Peyer's patch (tissue), 4 donors: ENCODE data around the gene DBP. TPM values are rescaled to one million over a fixed set of nuclear protein-coding genes. Genes with fewer than 3 reads are reported as not detected.
"Not testable (repeated sequence)": the region's sequence is repeated elsewhere in the genome, so short reads cannot be mapped to it uniquely, and the experiment has no call there.

Source experiments
- DNase-seq, 3 donors: peaks; one replicate each; pipeline ENCODE4 v3.0.0-alpha.2; 2017 to 2019
- H3K27ac ChIP-seq, 4 donors: fragments of 200-600 bp; sonication (generic); one replicate each; pipeline ENCODE4 v1.5.1; 2016 to 2019
- H3K27me3 ChIP-seq, 2 donors: fragments of 200-600 bp; sonication (generic); one replicate each; pipeline ENCODE4 v1.5.1; 2019
- H3K36me3 ChIP-seq, 3 donors: fragments of 200-600 bp; sonication (generic); one replicate each; pipeline ENCODE4 v1.5.1; 2016 to 2019
- H3K4me1 ChIP-seq, 4 donors: fragments of 200-600 bp; sonication (generic); one replicate each; pipeline ENCODE4 v1.5.1; 2016 to 2019
- H3K4me3 ChIP-seq, 4 donors: fragments of 200-600 bp; sonication (generic); 1 replicate in 3 of 4; 2 replicates in 1 of 4; pipeline ENCODE4 v1.5.1; 2016 to 2019; ENCODE audit warnings: mild to moderate bottlenecking in 1 of 4
- H3K9me3 ChIP-seq, 4 donors: fragments of 200-600 bp; sonication (generic); one replicate each; pipeline ENCODE4 v1.5.1; 2016 to 2019; ENCODE audit warnings: mild to moderate bottlenecking in 1 of 4
- POLR2A ChIP-seq, 2 donors: fragments of 450-650 bp; IDR thresholded peaks; one replicate each; pipeline ENCODE4 v1.5.1; 2017; ENCODE audit warnings: antibody characterized with exemption in 2 of 2, mild to moderate bottlenecking in 2 of 2, moderate library complexity in 2 of 2
- total RNA-seq, 4 donors: library from RNA; depleted of rRNA; stranded (reverse); fragments of >200 nt; gene quantifications; one replicate each; pipeline ENCODE4 v1.1.0, GENCODE V29; 2016
- TF ChIP-seq, protein P1 (sequence below), 6 experiments: fragments of 450-650 bp in 4 of 6; fragments of 200-600 bp in 2 of 6; sonication (generic) in 1 of 6; IDR thresholded peaks; one replicate each; pipeline ENCODE4 v1.5.1; 2017 to 2019; ENCODE audit warnings: antibody characterized with exemption in 6 of 6, mild to moderate bottlenecking in 3 of 6, moderate library complexity in 1 of 6

The DBP gene
- total RNA-seq, 4 donors from 2014 or later = 9.9 to 51.5 (median 35.8) TPM

DNA sequence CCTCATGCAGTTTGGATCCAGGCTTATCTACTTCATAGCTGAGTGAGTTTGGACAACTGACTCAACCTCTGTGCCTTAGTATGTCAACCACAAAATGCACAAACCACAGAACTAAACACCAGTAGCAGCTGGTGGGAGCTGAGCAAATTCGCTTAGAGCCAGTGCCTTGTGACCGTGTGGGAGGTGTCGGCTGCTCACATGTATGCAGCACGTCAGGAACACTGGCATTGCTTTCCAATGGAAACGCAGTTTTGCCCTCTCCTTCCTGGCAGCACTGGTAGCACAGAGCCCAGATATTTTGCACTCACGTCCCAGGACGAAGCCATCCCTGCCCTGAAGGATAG lies 43.9 kb upstream of the DBP start:
- no peak for DNase-seq
- TF ChIP-seq POLR2A (IDR thresholded peaks at IDR 0.05) = no peak
- TF ChIP-seq, protein P1, sequence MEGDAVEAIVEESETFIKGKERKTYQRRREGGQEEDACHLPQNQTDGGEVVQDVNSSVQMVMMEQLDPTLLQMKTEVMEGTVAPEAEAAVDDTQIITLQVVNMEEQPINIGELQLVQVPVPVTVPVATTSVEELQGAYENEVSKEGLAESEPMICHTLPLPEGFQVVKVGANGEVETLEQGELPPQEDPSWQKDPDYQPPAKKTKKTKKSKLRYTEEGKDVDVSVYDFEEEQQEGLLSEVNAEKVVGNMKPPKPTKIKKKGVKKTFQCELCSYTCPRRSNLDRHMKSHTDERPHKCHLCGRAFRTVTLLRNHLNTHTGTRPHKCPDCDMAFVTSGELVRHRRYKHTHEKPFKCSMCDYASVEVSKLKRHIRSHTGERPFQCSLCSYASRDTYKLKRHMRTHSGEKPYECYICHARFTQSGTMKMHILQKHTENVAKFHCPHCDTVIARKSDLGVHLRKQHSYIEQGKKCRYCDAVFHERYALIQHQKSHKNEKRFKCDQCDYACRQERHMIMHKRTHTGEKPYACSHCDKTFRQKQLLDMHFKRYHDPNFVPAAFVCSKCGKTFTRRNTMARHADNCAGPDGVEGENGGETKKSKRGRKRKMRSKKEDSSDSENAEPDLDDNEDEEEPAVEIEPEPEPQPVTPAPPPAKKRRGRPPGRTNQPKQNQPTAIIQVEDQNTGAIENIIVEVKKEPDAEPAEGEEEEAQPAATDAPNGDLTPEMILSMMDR (IDR thresholded peaks at IDR 0.05) = no peak
- Histone ChIP-seq H3K9me3 (no peaks in the 10 kb centered on the region), H3K4me1 (peaks cover 0 to 18% (median 0%) of the 10 kb centered on the region in 4 donors), H3K36me3 (no peaks in the 10 kb centered on the region), H3K27ac (peak overlapping the region in 1 of 4 donors; percentile 42), H3K27me3 (no peaks in the 10 kb centered on the region), H3K4me3 (no peak overlapping the region)

DNA sequence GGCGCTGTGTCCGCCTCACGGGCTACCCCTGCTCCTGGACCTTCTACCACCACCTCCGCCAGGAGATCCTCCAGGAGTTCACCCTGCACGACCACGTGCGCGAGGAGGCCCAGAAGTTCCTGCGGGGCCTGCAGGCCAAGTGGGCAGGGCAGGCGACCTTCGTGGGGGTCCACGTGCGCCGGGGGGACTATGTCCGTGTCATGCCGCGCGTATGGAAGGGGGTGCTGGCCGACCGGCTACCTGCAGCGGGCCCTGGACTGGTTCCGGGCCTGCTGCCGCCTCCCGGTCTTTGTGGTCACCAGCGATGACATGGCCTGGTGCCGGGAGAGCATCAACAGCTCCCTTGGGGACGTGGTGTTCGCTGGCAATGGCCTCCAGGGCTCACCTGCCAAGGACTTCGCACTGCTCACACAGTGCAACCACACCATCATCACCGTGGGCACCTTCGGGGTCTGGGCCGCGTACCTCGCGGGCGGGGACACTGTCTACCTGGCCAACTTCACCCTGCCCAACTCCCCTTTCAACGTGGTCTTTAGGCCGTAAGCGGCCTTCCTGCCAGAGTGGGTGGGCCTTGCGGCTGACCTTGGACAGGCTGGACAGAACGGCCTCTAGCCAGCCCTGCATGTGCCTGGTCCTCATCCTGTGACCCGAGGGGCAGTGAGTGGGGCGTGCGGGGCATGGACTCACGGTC lies 43.4 kb upstream of the DBP start:
- no peak for DNase-seq
- Histone ChIP-seq H3K4me1 (peaks cover 0 to 21% (median 0%) of the 10 kb centered on the region in 4 donors), H3K27me3 (no peaks in the 10 kb centered on the region), H3K36me3 (no peaks in the 10 kb centered on the region), H3K4me3 (no peak overlapping the region), H3K27ac (peak overlapping the region in 1 of 4 donors; percentile 42), H3K9me3 (no peaks in the 10 kb centered on the region)
- no peak for TF ChIP-seq POLR2A (IDR thresholded peaks at IDR 0.05)
- TF ChIP-seq, protein P1 (IDR thresholded peaks at IDR 0.05) = no peak

DNA sequence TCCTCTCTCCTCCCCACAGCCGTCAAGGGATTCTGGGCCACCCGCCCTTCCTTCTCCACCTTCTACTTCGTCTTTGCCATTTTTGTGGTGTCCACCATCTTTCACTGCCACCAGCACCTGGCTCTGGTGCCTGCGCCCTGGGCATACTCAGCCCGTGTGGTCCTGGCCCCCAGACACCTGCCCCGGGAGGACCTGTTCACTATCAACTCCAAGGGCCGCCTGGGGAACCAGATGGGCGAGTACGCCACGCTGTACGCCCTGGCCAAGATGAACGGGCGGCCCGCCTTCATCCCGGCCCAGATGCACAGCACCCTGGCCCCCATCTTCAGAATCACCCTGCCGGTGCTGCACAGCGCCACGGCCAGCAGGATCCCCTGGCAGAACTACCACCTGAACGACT lies 42.8 kb upstream of the DBP start:
- not testable (repeated sequence) for H3K27ac ChIP-seq, H3K9me3 ChIP-seq, DNase-seq, H3K36me3 ChIP-seq, H3K4me3 ChIP-seq, H3K27me3 ChIP-seq
- H3K4me1 ChIP-seq = peaks cover 0 to 23% (median 0%) of the 10 kb centered on the region in 4 donors

- TF ChIP-seq, protein P1 (IDR thresholded peaks at IDR 0.05) = no peak
- TF ChIP-seq POLR2A (IDR thresholded peaks at IDR 0.05) = peak; percentile 19 to 67
- Histone ChIP-seq H3K36me3 (no peaks in the 10 kb centered on the region), H3K4me1 (peaks cover 0 to 13% (median 0%) of the 10 kb centered on the region in 4 donors), H3K27me3 (no peaks in the 10 kb centered on the region), H3K4me3 (no peak overlapping the region), H3K9me3 (no peaks in the 10 kb centered on the region), H3K27ac (peak overlapping the region in 3 of 4 donors; percentile 66 to 95 (median 87))
- DNase-seq = peak in 2 of 3 donors; percentile 77 to 86
Measured at GRCh38 chr19:48678201-48678600, 41.0 kb upstream of the DBP start.

DNA sequence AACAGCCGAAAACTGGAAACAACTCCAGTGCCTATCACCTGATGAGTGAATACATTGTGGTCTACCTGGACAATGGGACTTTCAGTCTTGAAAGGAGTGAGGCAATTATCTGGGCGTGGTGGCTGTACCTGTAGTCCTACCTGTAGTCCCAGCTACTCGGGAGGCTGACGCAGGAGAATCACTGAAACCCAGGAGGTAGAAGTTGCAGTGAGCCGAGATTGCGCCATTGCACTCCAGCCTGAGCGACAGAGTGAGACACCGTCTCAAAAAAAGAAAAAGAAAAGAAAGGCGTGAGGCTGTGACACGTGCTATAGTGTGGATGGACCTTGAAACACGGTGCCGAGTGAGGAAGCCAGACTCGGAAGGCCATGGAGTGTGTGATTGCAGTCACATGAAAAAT lies 39.7 kb upstream of the DBP start:
- peak in 2 of 3 donors; percentile 75 to 85 for DNase-seq
- Histone ChIP-seq H3K9me3 (no peaks in the 10 kb centered on the region), H3K27ac (peak overlapping the region in 3 of 4 donors; percentile 66 to 95 (median 87)), H3K4me3 (no peak overlapping the region), H3K36me3 (no peaks in the 10 kb centered on the region), H3K27me3 (no peaks in the 10 kb centered on the region), H3K4me1 (peaks cover 0 to 13% (median 0%) of the 10 kb centered on the region in 4 donors)
- TF ChIP-seq, protein P1 (IDR thresholded peaks at IDR 0.05) = peak in 1 of 6 experiments; percentile 7
- TF ChIP-seq POLR2A (IDR thresholded peaks at IDR 0.05) = peak; percentile 40 to 66

- Histone ChIP-seq H3K36me3 (no peaks in the 10 kb centered on the region), H3K9me3 (no peaks in the 10 kb centered on the region), H3K4me1 (peaks cover 0 to 13% (median 0%) of the 10 kb centered on the region in 4 donors), H3K27ac (peak overlapping the region in 3 of 4 donors; percentile 66 to 95 (median 87)), H3K27me3 (no peaks in the 10 kb centered on the region), H3K4me3 (no peak overlapping the region)
- no peak for DNase-seq
- TF ChIP-seq POLR2A (IDR thresholded peaks at IDR 0.05) = no peak
- TF ChIP-seq, protein P1 (IDR thresholded peaks at IDR 0.05) = no peak
Measured at GRCh38 chr19:48676487-48676886, 39.3 kb upstream of the DBP start.
